Measurements from ENCODE around the gene TEKTIP1. TPM values are rescaled to one million over a fixed set of nuclear protein-coding genes. Genes with fewer than 3 reads are reported as not detected.
A peak's percentile ranks its signal among the peaks of the same experiment; 100 is the strongest.

The TEKTIP1 gene
- total and polyA plus RNA-seq, 9 of the 15 experiments (the other 6 are each of a cell fraction or from before 2014, with no cell fraction given), result 0.66 TPM; not detected in 8

DNA sequence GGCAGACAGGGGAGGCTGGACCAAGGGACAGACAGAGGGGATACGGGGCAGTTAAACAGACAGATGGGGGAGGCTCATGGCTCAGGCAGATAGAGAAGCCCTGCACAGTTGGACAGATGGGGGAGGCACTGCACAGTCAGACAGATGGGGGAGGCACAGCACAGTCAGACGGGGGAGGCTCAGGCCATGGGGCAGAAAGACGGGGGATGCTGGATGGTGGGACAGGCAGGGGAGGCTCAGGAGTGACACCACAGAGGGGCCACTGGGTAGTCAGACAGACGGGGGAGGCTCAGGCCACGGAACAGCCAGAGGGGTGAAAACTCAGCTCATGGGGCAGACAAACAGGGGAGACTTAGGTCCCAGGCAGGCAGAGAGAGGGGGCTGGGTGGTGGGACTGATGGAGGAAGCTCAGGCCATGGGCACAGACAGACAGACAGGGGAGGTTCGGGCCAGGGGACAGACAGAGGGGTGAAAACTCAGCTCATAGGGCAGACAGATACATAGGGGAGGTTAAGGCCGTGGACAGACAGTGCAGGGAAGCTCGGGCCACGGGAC is 17.5 kb downstream of the TEKTIP1 start (continued):
- TF ChIP-seq, protein P1, sequence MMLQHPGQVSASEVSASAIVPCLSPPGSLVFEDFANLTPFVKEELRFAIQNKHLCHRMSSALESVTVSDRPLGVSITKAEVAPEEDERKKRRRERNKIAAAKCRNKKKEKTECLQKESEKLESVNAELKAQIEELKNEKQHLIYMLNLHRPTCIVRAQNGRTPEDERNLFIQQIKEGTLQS (IDR thresholded peaks at IDR 0.05), result no peak; the same call in 1 of the 2 replicates
- TF ChIP-seq, protein P1 (CRISPR knock-in tag; conservative IDR thresholded peaks at IDR 0.05), result no peak
- TF ChIP-seq, protein P2, sequence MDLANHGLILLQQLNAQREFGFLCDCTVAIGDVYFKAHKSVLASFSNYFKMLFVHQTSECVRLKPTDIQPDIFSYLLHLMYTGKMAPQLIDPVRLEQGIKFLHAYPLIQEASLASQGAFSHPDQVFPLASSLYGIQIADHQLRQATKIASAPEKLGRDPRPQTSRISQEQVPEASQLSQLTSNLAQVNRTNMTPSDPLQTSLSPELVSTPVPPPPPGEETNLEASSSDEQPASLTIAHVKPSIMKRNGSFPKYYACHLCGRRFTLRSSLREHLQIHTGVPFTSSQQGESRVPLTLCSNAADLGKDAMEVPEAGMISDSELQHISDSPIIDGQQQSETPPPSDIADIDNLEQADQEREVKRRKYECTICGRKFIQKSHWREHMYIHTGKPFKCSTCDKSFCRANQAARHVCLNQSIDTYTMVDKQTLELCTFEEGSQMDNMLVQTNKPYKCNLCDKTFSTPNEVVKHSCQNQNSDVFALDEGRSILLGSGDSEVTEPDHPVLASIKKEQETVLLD (IDR thresholded peaks at IDR 0.05), result 0 out of 2 replicates have a peak, but pooled peaks have one; percentile 39
- TF ChIP-seq NR4A1 (CRISPR knock-in tag; IDR thresholded peaks at IDR 0.05) (no peak), NR4A1 (tag; IDR thresholded peaks at IDR 0.05) (no peak), ZNF224 (CRISPR knock-in tag; IDR thresholded peaks at IDR 0.05) (no peak), HEY1 (CRISPR knock-in tag; IDR thresholded peaks at IDR 0.05; ENCODE audit: borderline replicate concordance) (no peak), RBM15 (IDR thresholded peaks at IDR 0.05; ENCODE audit: insufficient read depth, low read length) (no peak)
- TF ChIP-seq, protein P3, sequence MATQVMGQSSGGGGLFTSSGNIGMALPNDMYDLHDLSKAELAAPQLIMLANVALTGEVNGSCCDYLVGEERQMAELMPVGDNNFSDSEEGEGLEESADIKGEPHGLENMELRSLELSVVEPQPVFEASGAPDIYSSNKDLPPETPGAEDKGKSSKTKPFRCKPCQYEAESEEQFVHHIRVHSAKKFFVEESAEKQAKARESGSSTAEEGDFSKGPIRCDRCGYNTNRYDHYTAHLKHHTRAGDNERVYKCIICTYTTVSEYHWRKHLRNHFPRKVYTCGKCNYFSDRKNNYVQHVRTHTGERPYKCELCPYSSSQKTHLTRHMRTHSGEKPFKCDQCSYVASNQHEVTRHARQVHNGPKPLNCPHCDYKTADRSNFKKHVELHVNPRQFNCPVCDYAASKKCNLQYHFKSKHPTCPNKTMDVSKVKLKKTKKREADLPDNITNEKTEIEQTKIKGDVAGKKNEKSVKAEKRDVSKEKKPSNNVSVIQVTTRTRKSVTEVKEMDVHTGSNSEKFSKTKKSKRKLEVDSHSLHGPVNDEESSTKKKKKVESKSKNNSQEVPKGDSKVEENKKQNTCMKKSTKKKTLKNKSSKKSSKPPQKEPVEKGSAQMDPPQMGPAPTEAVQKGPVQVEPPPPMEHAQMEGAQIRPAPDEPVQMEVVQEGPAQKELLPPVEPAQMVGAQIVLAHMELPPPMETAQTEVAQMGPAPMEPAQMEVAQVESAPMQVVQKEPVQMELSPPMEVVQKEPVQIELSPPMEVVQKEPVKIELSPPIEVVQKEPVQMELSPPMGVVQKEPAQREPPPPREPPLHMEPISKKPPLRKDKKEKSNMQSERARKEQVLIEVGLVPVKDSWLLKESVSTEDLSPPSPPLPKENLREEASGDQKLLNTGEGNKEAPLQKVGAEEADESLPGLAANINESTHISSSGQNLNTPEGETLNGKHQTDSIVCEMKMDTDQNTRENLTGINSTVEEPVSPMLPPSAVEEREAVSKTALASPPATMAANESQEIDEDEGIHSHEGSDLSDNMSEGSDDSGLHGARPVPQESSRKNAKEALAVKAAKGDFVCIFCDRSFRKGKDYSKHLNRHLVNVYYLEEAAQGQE (IDR thresholded peaks at IDR 0.05; ENCODE audit: borderline replicate concordance), result no peak
- TF ChIP-seq, protein P3 (CRISPR knock-in tag; IDR thresholded peaks at IDR 0.05; ENCODE audit: low read depth), result no peak
- TF ChIP-seq, protein P4, sequence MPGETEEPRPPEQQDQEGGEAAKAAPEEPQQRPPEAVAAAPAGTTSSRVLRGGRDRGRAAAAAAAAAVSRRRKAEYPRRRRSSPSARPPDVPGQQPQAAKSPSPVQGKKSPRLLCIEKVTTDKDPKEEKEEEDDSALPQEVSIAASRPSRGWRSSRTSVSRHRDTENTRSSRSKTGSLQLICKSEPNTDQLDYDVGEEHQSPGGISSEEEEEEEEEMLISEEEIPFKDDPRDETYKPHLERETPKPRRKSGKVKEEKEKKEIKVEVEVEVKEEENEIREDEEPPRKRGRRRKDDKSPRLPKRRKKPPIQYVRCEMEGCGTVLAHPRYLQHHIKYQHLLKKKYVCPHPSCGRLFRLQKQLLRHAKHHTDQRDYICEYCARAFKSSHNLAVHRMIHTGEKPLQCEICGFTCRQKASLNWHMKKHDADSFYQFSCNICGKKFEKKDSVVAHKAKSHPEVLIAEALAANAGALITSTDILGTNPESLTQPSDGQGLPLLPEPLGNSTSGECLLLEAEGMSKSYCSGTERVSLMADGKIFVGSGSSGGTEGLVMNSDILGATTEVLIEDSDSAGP (CRISPR knock-in tag; IDR thresholded peaks at IDR 0.05), result no peak
- TF ChIP-seq, protein P5, sequence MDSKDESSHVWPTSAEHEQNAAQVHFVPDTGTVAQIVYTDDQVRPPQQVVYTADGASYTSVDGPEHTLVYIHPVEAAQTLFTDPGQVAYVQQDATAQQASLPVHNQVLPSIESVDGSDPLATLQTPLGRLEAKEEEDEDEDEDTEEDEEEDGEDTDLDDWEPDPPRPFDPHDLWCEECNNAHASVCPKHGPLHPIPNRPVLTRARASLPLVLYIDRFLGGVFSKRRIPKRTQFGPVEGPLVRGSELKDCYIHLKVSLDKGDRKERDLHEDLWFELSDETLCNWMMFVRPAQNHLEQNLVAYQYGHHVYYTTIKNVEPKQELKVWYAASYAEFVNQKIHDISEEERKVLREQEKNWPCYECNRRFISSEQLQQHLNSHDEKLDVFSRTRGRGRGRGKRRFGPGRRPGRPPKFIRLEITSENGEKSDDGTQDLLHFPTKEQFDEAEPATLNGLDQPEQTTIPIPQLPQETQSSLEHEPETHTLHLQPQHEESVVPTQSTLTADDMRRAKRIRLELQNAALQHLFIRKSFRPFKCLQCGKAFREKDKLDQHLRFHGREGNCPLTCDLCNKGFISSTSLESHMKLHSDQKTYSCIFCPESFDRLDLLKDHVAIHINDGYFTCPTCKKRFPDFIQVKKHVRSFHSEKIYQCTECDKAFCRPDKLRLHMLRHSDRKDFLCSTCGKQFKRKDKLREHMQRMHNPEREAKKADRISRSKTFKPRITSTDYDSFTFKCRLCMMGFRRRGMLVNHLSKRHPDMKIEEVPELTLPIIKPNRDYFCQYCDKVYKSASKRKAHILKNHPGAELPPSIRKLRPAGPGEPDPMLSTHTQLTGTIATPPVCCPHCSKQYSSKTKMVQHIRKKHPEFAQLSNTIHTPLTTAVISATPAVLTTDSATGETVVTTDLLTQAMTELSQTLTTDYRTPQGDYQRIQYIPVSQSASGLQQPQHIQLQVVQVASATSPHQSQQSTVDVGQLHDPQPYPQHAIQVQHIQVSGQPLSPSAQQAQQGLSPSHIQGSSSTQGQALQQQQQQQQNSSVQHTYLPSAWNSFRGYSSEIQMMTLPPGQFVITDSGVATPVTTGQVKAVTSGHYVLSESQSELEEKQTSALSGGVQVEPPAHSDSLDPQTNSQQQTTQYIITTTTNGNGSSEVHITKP (IDR thresholded peaks at IDR 0.05; ENCODE audit: partially characterized antibody), result peak; percentile 38

Data from K562 (cell line).